Activated CD8-positive, alpha-beta memory T cell treated with anti-CD3 and anti-CD28 coated beads, Interleukin-2, amount 50 U/mL, for 4 hours (primary cell): ENCODE results near the gene CFAP210.
"Not testable (repeated sequence)": the region's sequence is repeated elsewhere in the genome, so short reads cannot be mapped to it uniquely, and the experiment has no call there.

Experiments used
- DNase-seq: peaks from one replicate; pipeline ENCODE4 v3.0.0-alpha.2; 2020

CFAP210 gene

GRCh38 chr2:169613876-169614275 lies 80.3 kb downstream of the CFAP210 start:
- DNase-seq = no peak

- no peak for DNase-seq
Measured at GRCh38 chr2:169609264-169609663, 84.9 kb downstream of the CFAP210 start.

GRCh38 chr2:169599568-169599967 lies 94.6 kb downstream of the CFAP210 start:
- no peak for DNase-seq

GRCh38 chr2:169598982-169599381 lies 95.2 kb downstream of the CFAP210 start:
- DNase-seq = no peak

GRCh38 chr2:169596546-169596945 lies 97.7 kb downstream of the CFAP210 start:
- DNase-seq = not testable (repeated sequence)
